GM12878 (cell line): ENCODE results near the gene CATSPERZ. TPM values are rescaled to one million over a fixed set of nuclear protein-coding genes. Genes with fewer than 3 reads are reported as not detected.

Source experiments
- BMI1 ChIP-seq: fragments of 450-650 bp; IDR thresholded peaks from 2 replicates; pipeline ENCODE4 v1.6.1; 2016; ENCODE audit warnings: mild to moderate bottlenecking, moderate library complexity, borderline replicate concordance
- CHD4 ChIP-seq: fragments of 200-600 bp; sonication (generic); IDR thresholded peaks from 2 replicates; pipeline ENCODE4 v1.6.1; 2016; ENCODE audit warnings: mild to moderate bottlenecking
- DPF2 ChIP-seq: fragments of 450-650 bp; IDR thresholded peaks from 2 replicates; pipeline ENCODE4 v1.6.1; 2017; ENCODE audit warnings: mild to moderate bottlenecking
- EED ChIP-seq: sonication (generic); IDR thresholded peaks from 2 replicates; pipeline ENCODE4 v1.6.1; 2016; ENCODE audit warnings: antibody characterized with exemption, low read depth
- ESRRA ChIP-seq: IDR thresholded peaks from 2 replicates; pipeline ENCODE4 v1.6.1; 2012; ENCODE audit warnings: mild to moderate bottlenecking, low read length, improper control_type of control experiment
- HCFC1 ChIP-seq: fragments of 150-350 bp; IDR thresholded peaks from 2 replicates; pipeline ENCODE4 v1.6.1; 2014; ENCODE audit warnings: low read length
- IKZF1 ChIP-seq: fragments of 450-650 bp; conservative IDR thresholded peaks from 2 replicates; pipeline ENCODE4 v1.6.1; 2017; ENCODE audit warnings: antibody characterized with exemption, mild to moderate bottlenecking
- LARP7 ChIP-seq: fragments of 450-650 bp; IDR thresholded peaks from 2 replicates; pipeline ENCODE4 v1.6.1; 2017; ENCODE audit warnings: mild to moderate bottlenecking
- MEF2B ChIP-seq: fragments of 450-650 bp; IDR thresholded peaks from 2 replicates; pipeline ENCODE4 v1.6.1; 2018; ENCODE audit warnings: mild to moderate bottlenecking, moderate library complexity; ENCODE audit not compliant: partially characterized antibody, poor library complexity, severe bottlenecking
- NFIC ChIP-seq: IDR thresholded peaks from 2 replicates; pipeline ENCODE4 v1.6.1; 2012; ENCODE audit warnings: low read depth, mild to moderate bottlenecking, inconsistent platforms, low read length, moderate library complexity
- NR2C2 ChIP-seq: IDR thresholded peaks from 2 replicates; pipeline ENCODE4 v1.6.1; 2011; ENCODE audit warnings: borderline replicate concordance, low read depth; ENCODE audit not compliant: control insufficient read depth, insufficient read length
- NR2F1 ChIP-seq: fragments of 450-650 bp; conservative IDR thresholded peaks from 2 replicates; pipeline ENCODE4 v1.6.1; 2017; ENCODE audit warnings: mild to moderate bottlenecking
- NRF1 ChIP-seq: conservative IDR thresholded peaks from 2 replicates; pipeline ENCODE4 v1.6.1; 2011; ENCODE audit warnings: mild to moderate bottlenecking, low read depth, low read length, improper control_type of control experiment
- PAX5 ChIP-seq: IDR thresholded peaks from 2 replicates; pipeline ENCODE4 v1.6.1; 2011; ENCODE audit warnings: low read depth, low read length, borderline replicate concordance
- POLR2AphosphoS2 ChIP-seq: IDR thresholded peaks from 2 replicates; pipeline ENCODE4 v1.6.1; 2011; ENCODE audit warnings: low read depth, mild to moderate bottlenecking, low read length, improper control_type of control experiment, moderate library complexity
- SMAD1 ChIP-seq: fragments of 450-650 bp; IDR thresholded peaks from 2 replicates; pipeline ENCODE4 v1.6.1; 2018; ENCODE audit warnings: mild to moderate bottlenecking, low read depth; ENCODE audit not compliant: partially characterized antibody
- SMC3 ChIP-seq: IDR thresholded peaks from 2 replicates; pipeline ENCODE4 v1.6.1; 2011; ENCODE audit warnings: low read length, improper control_type of control experiment, borderline replicate concordance
- STAT1 ChIP-seq: fragments of 450-650 bp; conservative IDR thresholded peaks from 2 replicates; pipeline ENCODE4 v1.6.1; 2014; ENCODE audit warnings: antibody characterized with exemption, mild to moderate bottlenecking
- YY1 ChIP-seq: IDR thresholded peaks from 2 replicates; pipeline ENCODE4 v1.6.1; 2011; ENCODE audit warnings: low read depth, mild to moderate bottlenecking, low read length
- polyA plus RNA-seq, 11 experiments: library from polyadenylated mRNA; depleted of rRNA in 4 of 11; unstranded in 6 of 11; stranded (reverse) in 5 of 11; fragments of >200 nt; fragmentation: Nextera tagmentation in 4 of 11; fragmentation: Illumina TruSeq in 1 of 11; extraction: Ambion mirVana in 4 of 11; extraction: Trizol in 1 of 11; gene quantifications; 1 replicate in 1 of 11; 2 replicates in 10 of 11; pipeline versions ENCODE4 v1.2.1 to v1.2.3, GENCODE V29; 2011 to 2016; ENCODE audit warnings: inconsistent platforms in 2 of 11, missing spikeins in 2 of 11, low read depth in 1 of 11
- total RNA-seq, 4 experiments: library from RNA; depleted of rRNA in 3 of 4; stranded (reverse); fragments of >200 nt in 3 of 4; fragmentation: Illumina TruSeq in 1 of 4; extraction: Trizol in 1 of 4; gene quantifications; 2 replicates each; pipeline versions ENCODE4 v1.2.1 to v1.2.3, GENCODE V29; 2013 to 2021
- TF ChIP-seq, protein P1 (sequence below): fragments of 450-650 bp; IDR thresholded peaks from 2 replicates; pipeline ENCODE4 v1.6.1; 2017; ENCODE audit warnings: antibody characterized with exemption, mild to moderate bottlenecking, moderate library complexity
- TF ChIP-seq, protein P2 (sequence below): IDR thresholded peaks from 2 replicates; pipeline ENCODE4 v1.6.1; 2012; ENCODE audit warnings: improper control_type of control experiment, low read depth, low read length; ENCODE audit not compliant: insufficient replicate concordance
- TF ChIP-seq, protein P3 (sequence below): fragments of 450-650 bp; IDR thresholded peaks from 2 replicates; pipeline ENCODE4 v1.6.1; 2016; ENCODE audit warnings: mild to moderate bottlenecking

The CATSPERZ gene
- total and polyA plus RNA-seq, 10 of the 15 experiments (the other 5 are each of a cell fraction or from before 2014, with no cell fraction given): 0.12 to 0.31 TPM; not detected in 8

- TF ChIP-seq, protein P1, sequence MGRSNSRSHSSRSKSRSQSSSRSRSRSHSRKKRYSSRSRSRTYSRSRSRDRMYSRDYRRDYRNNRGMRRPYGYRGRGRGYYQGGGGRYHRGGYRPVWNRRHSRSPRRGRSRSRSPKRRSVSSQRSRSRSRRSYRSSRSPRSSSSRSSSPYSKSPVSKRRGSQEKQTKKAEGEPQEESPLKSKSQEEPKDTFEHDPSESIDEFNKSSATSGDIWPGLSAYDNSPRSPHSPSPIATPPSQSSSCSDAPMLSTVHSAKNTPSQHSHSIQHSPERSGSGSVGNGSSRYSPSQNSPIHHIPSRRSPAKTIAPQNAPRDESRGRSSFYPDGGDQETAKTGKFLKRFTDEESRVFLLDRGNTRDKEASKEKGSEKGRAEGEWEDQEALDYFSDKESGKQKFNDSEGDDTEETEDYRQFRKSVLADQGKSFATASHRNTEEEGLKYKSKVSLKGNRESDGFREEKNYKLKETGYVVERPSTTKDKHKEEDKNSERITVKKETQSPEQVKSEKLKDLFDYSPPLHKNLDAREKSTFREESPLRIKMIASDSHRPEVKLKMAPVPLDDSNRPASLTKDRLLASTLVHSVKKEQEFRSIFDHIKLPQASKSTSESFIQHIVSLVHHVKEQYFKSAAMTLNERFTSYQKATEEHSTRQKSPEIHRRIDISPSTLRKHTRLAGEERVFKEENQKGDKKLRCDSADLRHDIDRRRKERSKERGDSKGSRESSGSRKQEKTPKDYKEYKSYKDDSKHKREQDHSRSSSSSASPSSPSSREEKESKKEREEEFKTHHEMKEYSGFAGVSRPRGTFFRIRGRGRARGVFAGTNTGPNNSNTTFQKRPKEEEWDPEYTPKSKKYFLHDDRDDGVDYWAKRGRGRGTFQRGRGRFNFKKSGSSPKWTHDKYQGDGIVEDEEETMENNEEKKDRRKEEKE: no peak
- peak; percentile 94 for TF ChIP-seq PAX5
- TF ChIP-seq EED: peak; percentile 87
- no peak for TF ChIP-seq HCFC1
- TF ChIP-seq, protein P2, sequence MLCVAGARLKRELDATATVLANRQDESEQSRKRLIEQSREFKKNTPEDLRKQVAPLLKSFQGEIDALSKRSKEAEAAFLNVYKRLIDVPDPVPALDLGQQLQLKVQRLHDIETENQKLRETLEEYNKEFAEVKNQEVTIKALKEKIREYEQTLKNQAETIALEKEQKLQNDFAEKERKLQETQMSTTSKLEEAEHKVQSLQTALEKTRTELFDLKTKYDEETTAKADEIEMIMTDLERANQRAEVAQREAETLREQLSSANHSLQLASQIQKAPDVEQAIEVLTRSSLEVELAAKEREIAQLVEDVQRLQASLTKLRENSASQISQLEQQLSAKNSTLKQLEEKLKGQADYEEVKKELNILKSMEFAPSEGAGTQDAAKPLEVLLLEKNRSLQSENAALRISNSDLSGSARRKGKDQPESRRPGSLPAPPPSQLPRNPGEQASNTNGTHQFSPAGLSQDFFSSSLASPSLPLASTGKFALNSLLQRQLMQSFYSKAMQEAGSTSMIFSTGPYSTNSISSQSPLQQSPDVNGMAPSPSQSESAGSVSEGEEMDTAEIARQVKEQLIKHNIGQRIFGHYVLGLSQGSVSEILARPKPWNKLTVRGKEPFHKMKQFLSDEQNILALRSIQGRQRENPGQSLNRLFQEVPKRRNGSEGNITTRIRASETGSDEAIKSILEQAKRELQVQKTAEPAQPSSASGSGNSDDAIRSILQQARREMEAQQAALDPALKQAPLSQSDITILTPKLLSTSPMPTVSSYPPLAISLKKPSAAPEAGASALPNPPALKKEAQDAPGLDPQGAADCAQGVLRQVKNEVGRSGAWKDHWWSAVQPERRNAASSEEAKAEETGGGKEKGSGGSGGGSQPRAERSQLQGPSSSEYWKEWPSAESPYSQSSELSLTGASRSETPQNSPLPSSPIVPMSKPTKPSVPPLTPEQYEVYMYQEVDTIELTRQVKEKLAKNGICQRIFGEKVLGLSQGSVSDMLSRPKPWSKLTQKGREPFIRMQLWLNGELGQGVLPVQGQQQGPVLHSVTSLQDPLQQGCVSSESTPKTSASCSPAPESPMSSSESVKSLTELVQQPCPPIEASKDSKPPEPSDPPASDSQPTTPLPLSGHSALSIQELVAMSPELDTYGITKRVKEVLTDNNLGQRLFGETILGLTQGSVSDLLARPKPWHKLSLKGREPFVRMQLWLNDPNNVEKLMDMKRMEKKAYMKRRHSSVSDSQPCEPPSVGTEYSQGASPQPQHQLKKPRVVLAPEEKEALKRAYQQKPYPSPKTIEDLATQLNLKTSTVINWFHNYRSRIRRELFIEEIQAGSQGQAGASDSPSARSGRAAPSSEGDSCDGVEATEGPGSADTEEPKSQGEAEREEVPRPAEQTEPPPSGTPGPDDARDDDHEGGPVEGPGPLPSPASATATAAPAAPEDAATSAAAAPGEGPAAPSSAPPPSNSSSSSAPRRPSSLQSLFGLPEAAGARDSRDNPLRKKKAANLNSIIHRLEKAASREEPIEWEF: no peak
- no peak for TF ChIP-seq SMAD1
- TF ChIP-seq NR2F1: peak; percentile 93
- TF ChIP-seq ESRRA: peak; percentile 86; the same call in 1 of the 2 replicates
- TF ChIP-seq MEF2B: peak; percentile 46
- TF ChIP-seq, protein P3, sequence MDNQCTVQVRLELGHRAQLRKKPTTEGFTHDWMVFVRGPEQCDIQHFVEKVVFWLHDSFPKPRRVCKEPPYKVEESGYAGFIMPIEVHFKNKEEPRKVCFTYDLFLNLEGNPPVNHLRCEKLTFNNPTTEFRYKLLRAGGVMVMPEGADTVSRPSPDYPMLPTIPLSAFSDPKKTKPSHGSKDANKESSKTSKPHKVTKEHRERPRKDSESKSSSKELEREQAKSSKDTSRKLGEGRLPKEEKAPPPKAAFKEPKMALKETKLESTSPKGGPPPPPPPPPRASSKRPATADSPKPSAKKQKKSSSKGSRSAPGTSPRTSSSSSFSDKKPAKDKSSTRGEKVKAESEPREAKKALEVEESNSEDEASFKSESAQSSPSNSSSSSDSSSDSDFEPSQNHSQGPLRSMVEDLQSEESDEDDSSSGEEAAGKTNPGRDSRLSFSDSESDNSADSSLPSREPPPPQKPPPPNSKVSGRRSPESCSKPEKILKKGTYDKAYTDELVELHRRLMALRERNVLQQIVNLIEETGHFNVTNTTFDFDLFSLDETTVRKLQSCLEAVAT: peak; percentile 87
- no peak for TF ChIP-seq NRF1
- peak; percentile 64; the same call in 1 of the 2 replicates for TF ChIP-seq SMC3
- TF ChIP-seq NFIC: no peak; the same call in 1 of the 2 replicates
- no peak for TF ChIP-seq POLR2AphosphoS2
- TF ChIP-seq LARP7: peak; percentile 47; the same call in 1 of the 2 replicates
- no peak for TF ChIP-seq BMI1
- 0 out of 2 replicates have a peak, but pooled peaks have one; percentile 13 for TF ChIP-seq STAT1
- no peak for TF ChIP-seq NR2C2
- peak; percentile 92 for TF ChIP-seq IKZF1
- TF ChIP-seq DPF2: peak; percentile 89
- no peak for TF ChIP-seq CHD4
- TF ChIP-seq YY1: peak; percentile 74
These were observed 31.6 kb downstream of the CATSPERZ start (continued) for GRCh38 chr11:64331569-64332371.
